SU-DHL-6 (cell line): ENCODE measurements around the gene DEF6.

Experiments
- H2AFZ ChIP-seq: fragments of 200-600 bp; sonication (generic); 2 replicates; pipeline ENCODE4 v1.6.1; 2014; ENCODE audit warnings: low read depth, mild to moderate bottlenecking, moderate library complexity, mixed read lengths, antibody characterized with exemption, low read length; ENCODE audit not compliant: severe bottlenecking
- H3F3A ChIP-seq: fragments of 200-600 bp; shearing (Covaris generic); 2 replicates; pipeline ENCODE4 v1.6.0; 2016; ENCODE audit warnings: antibody characterized with exemption, mild to moderate bottlenecking; ENCODE audit not compliant: insufficient read depth
- H3K27ac ChIP-seq: fragments of 200-600 bp; sonication (generic); 2 replicates; pipeline ENCODE4 v1.5.1; 2016; ENCODE audit warnings: low read depth, mild to moderate bottlenecking, low read length, moderate library complexity, mixed read lengths
- H3K27me3 ChIP-seq: fragments of 200-600 bp; sonication (generic), shearing (Covaris generic); 2 replicates; pipeline ENCODE4 v1.6.0; 2014; ENCODE audit warnings: mild to moderate bottlenecking, low read length
- H3K36me3 ChIP-seq: fragments of 200-600 bp; sonication (generic); 2 replicates; pipeline ENCODE4 v1.6.1; 2014; ENCODE audit warnings: mild to moderate bottlenecking, low read length, mixed read lengths
- H3K4me2 ChIP-seq: fragments of 300-600, 200-600 bp; shearing (Covaris generic), sonication (generic); 2 replicates; pipeline ENCODE4 v1.6.0; 2014; ENCODE audit warnings: low read length, low read depth, mild to moderate bottlenecking; ENCODE audit not compliant: poor library complexity, severe bottlenecking
- H3K4me3 ChIP-seq: fragments of 200-600 bp; sonication (generic); 2 replicates; pipeline ENCODE4 v1.5.1; 2014; ENCODE audit warnings: antibody characterized with exemption, low read length, mild to moderate bottlenecking, mixed read lengths; ENCODE audit not compliant: insufficient read depth, poor library complexity, severe bottlenecking
- H3K79me2 ChIP-seq: fragments of 200-600 bp; sonication (generic); 2 replicates; pipeline ENCODE4 v1.6.1; 2014; ENCODE audit warnings: mild to moderate bottlenecking, low read length, moderate library complexity; ENCODE audit not compliant: insufficient read depth
- H3K9ac ChIP-seq: fragments of 200-600 bp; sonication (generic); 2 replicates; pipeline ENCODE4 v1.7.0; 2014; ENCODE audit warnings: mild to moderate bottlenecking, low read length
- H3K9me2 ChIP-seq: fragments of 200-600 bp; sonication (generic); replicated peaks from 2 replicates; pipeline ENCODE4 v1.6.1; 2014; ENCODE audit warnings: low read length; ENCODE audit not compliant: insufficient read depth
- H3K9me3 ChIP-seq: fragments of 200-600 bp; sonication (generic); 2 replicates; pipeline ENCODE4 v1.6.1; 2014; ENCODE audit warnings: low read length, mixed read lengths; ENCODE audit not compliant: insufficient read depth
- H4K20me1 ChIP-seq: fragments of 200-600 bp; sonication (generic); 2 replicates; pipeline ENCODE4 v1.6.1; 2014; ENCODE audit warnings: low read depth, mild to moderate bottlenecking, antibody characterized with exemption, low read length, moderate library complexity, mixed read lengths
- CTCF ChIP-seq: fragments of 200-600 bp; sonication (generic); IDR thresholded peaks from one replicate; pipeline ENCODE4 v1.5.1; 2017; ENCODE audit warnings: antibody characterized with exemption, mild to moderate bottlenecking, low read length, moderate library complexity; ENCODE audit not compliant: insufficient read depth, poor library complexity, severe bottlenecking
- EZH2phosphoT487 ChIP-seq: fragments of 200-600 bp; sonication (generic), shearing (Covaris generic); conservative IDR thresholded peaks from 2 replicates; pipeline ENCODE4 v1.6.1; 2018; ENCODE audit warnings: mild to moderate bottlenecking, antibody characterized with exemption, low read length, moderate library complexity, mixed read lengths

The DEF6 gene

GRCh38 chr6:35283361-35283760 is 14.3 kb upstream of the DEF6 start:
- H3K27ac ChIP-seq = no peak overlapping the region
- no peaks in the 10 kb centered on the region for H3K9me2 ChIP-seq
- no peak overlapping the region for H2AFZ ChIP-seq
- H3K4me3 ChIP-seq = no peak overlapping the region
- no peaks in the 10 kb centered on the region for H3K27me3 ChIP-seq
- no peaks in the 10 kb centered on the region for H3K9me3 ChIP-seq
- no peak overlapping the region for H3K4me2 ChIP-seq
- TF ChIP-seq EZH2phosphoT487 = no peak
- TF ChIP-seq CTCF = no peak
- peaks cover 15% of the 10 kb centered on the region; the same call in 1 of the 2 replicates for H3K36me3 ChIP-seq
- H3F3A ChIP-seq = no peaks in the 10 kb centered on the region
- no peaks in the 10 kb centered on the region for H3K79me2 ChIP-seq
- no peaks in the 10 kb centered on the region for H4K20me1 ChIP-seq
- H3K9ac ChIP-seq = no peak overlapping the region

GRCh38 chr6:35287671-35288396 is 9.8 kb upstream of the DEF6 start:
- Histone ChIP-seq H3F3A (no peaks in the 10 kb centered on the region), H3K9me2 (no peaks in the 10 kb centered on the region), H3K9ac (no peak overlapping the region), H2AFZ (no peak overlapping the region), H3K27me3 (no peaks in the 10 kb centered on the region), H3K4me3 (no peak overlapping the region), H3K27ac (no peak overlapping the region), H3K9me3 (no peaks in the 10 kb centered on the region), H3K36me3 (peaks cover 5% of the 10 kb centered on the region; the same call in 1 of the 2 replicates), H3K4me2 (no peak overlapping the region), H4K20me1 (no peaks in the 10 kb centered on the region), H3K79me2 (no peaks in the 10 kb centered on the region)
- no peak for TF ChIP-seq CTCF
- TF ChIP-seq EZH2phosphoT487 = no peak

- no peak overlapping the region for H3K4me2 ChIP-seq
These were observed 8.8 kb upstream of the DEF6 start for GRCh38 chr6:35288834-35289233.

More at GRCh38 chr6:35288834-35289233, 8.8 kb upstream of the DEF6 start:
- no peak overlapping the region for H3K27ac ChIP-seq
- no peaks in the 10 kb centered on the region for H3K9me3 ChIP-seq
- H3F3A ChIP-seq = no peaks in the 10 kb centered on the region
- H3K79me2 ChIP-seq = no peaks in the 10 kb centered on the region
- H2AFZ ChIP-seq = no peak overlapping the region
- H3K36me3 ChIP-seq = peaks cover 5% of the 10 kb centered on the region; the same call in 1 of the 2 replicates
- H3K4me3 ChIP-seq = no peak overlapping the region
- no peaks in the 10 kb centered on the region for H4K20me1 ChIP-seq
- no peaks in the 10 kb centered on the region for H3K9me2 ChIP-seq
- no peak for TF ChIP-seq EZH2phosphoT487
- no peak for TF ChIP-seq CTCF
- no peaks in the 10 kb centered on the region for H3K27me3 ChIP-seq
- H3K9ac ChIP-seq = no peak overlapping the region
